ENCODE measurements around the gene TBXAS1. TPM values are rescaled to one million over a fixed set of nuclear protein-coding genes. Genes with fewer than 3 reads are reported as not detected.

TBXAS1 gene
- total RNA-seq, 1 donor from 2014 or later: 3.8 TPM

DNA sequence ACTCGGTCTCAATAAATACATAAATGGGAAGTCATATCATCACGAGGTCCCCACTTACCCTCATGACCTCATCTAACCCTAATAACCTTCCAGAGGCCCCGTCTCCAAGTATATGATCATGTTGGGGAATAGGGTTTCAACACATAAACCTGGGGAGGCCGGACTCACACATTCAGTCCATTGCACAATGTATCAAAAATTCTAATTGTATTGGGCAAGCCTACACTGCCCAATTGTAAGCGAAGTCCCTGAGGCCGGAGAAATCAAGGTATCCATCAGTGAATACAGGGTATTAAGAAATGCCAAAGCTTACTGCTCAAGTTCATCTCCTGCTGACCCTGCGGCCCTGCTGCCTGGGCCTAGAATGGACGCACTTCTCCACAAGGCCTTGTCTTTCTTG lies 164.1 kb downstream of the TBXAS1 start:
- intact Hi-C loops (cut with micrococcal nuclease): no loop called here

DNA sequence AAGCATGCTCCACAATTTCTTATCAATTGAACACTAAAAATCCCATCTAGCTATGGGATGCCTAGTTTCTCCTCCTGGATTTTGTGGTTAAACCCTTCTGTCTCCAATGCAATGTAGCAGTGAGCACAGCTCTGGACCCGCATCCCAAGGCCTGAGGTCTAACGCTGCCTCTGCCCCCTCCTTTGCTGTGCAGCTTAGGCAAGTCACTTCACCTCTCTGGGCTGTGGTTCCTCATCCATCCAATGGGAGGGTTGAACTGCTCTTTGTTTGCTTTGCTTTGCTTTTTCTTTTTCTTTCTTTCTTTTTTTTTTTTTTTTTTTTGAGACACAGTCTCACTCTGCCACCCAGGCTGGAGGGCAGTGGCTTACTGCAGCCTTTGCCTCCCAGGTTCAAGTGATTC lies 164.5 kb downstream of the TBXAS1 start:
- intact Hi-C loops (cut with micrococcal nuclease): no loop called here

DNA sequence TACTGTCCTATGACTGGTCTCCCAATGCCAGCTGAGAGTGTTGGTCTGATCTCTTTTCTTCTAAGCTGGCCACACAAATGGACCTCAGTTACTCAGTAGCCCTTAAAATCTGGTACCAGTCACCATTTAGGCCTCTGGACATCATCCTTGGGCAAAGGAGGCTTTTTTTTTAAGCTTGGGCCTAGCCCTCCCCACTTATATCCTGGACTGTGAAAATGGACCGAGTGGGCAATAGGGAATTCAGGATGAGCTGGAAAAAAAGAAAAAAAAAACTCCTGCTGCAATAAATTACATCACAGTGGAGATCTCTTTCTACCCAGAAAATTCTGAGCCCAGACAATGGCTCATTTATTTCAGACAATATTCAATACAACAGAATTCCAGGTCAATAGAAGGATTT lies 165.3 kb downstream of the TBXAS1 start:
- intact Hi-C loops (cut with micrococcal nuclease): no loop called here

DNA sequence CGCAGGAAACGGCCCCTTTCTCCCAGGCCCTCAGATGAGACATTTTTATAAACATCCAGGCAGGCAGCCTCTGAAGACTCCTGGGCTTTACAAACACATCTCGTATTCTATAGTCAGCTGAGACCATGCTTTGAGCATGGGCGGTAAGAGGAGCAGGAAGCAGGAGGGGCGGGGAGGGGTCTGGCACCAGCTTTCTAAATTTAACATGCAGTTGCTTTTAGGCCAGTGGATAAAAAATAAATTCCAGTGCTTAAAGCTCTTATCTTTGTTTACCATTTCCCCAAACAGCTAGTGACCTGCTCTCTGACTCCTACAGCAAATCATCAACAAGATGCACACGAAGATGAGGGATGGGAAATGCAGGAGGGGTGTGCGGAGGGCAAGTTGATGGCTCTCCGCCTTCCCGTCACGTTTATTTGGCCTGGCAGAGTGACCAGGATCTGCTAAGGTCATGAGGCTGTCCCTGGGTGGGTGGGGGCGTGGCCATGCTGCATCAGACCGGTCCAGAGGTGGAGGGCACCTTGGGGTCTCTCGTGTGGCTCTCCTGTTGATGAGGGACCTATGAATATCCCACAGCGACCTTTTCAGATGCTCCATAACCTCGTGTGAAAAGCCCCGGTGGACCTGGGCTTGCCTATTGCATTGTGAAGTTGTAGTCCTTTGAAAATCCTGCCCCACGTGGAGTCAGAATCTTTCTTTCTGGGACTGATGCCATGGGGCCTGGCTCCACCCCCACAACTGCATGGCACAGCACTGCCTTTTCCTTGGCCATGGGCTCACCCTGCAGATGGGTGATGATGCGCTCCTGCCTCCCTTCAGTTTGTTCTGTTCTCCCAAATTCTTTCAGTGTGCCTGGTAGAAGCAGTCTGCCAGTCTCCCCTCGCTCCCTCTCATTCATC lies 166.2 kb downstream of the TBXAS1 start:
- intact Hi-C loops (cut with micrococcal nuclease): no loop called here

DNA sequence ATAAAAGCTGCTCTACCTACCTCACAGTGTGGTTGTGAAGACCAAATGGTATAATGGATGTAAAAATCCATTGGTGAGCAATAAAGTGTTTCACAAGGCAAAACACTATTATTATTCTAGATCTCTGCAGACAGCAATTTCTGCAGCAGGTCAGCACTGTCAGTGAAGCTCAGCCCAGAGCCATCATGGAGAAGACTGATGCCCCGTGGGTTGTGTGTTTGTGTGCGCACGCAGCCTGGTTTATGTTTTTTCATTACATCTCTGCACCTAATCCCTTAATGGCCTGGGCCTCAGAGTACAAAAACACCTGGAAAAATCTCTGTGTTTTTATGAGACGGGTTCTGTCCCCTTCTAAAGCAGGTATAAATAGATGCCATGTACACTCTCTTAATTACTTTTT lies 169.5 kb downstream of the TBXAS1 start:
- intact Hi-C loops (cut with micrococcal nuclease): no loop called here

DNA sequence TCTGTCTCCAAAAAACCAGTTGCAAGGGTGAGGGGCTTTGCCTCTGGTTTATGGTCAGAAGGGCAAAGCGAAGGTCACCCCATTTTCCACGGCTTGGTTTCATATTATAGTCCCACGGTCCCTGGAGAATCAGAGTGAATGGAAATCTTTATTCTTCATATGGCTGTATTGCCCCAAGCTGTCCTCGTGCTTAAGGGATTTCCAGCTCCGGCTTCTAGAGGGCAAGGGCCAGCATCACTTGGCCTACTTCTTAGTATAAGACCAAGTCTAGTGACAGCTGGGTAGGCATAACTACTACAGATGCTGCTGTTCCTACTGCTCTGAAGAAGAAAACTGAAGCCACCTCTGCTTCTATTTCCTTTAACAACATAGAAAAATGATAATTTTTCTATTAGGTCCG lies 170.5 kb downstream of the TBXAS1 start:
- intact Hi-C loops (cut with micrococcal nuclease): no loop called here

DNA sequence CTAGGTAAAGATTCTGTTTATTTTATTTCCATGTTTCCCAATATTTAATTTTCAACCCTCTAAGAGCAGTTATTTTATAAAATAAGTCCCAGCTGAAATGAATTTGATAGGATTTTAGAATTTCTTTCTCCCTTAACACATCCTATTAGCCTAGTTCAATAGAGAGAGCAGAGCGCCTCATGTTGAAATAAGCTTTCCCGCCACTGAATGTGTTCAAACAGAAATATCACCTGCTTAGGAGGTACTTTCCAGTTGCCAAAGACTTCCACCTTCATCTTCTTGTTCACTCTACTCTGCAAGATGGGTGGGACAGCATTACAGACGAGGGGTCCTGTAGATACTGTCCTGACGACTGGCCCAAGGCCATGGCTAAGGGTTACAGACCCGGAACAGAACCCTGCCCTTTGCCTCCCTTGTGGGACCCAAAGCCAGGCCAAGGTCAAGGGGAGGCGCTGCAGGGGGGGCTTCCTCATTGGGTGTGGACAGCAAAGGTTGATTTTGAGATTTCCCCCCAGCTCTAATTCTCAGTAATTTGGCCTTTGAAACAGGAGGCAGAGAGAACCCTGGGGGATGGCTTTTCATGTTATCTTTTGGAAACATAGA lies 171.7 kb downstream of the TBXAS1 start:
- intact Hi-C loops (cut with micrococcal nuclease): no loop called here

DNA sequence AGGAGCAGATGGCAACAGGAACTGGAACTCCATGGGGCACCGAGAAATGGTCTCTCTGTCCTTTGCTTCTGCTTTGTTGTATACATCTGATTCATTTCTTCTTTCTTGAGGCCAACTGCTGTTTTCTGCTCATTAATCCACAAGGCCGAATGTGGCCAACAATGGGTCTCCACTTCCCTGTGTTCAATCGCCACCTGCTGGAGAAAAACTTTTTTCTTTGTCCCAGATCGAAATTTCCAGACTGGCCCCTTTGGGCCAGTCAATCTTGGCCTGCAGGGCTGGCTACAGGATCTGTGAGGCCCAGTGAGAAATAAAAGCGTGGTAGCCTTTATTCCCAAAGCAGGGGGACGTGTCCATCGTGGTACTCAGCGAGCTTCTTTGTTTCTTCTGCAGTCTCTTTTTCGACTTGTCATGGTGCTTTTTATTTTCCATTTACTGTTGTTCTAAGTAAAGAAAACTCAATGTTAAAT lies 174.9 kb downstream of the TBXAS1 start:
- intact Hi-C loops (cut with micrococcal nuclease): loop anchor here (1.0 to 2.0 kb wide), 3 partner anchors 227 to 504 kb away; partner anchors contain the start of gene HIPK2

DNA sequence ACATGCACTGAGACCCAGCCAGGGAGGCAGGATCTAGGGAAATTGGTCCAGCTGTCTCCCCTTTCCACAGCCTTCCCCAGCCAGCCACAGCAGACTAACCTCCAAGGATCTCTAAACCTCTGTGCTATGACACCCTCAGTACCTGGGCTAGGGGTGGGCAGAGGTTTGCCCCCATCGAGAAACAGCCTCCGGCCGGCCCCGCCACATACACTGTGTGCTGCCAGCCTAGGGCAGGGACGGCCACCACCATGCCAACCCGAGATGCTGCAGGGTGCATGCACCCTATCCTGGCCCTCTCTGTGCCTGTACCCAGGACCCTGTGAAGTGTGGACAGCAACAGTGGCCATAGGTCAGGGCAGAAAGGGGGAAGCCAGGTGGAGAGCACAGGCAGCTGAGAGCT lies 175.6 kb downstream of the TBXAS1 start:
- intact Hi-C loops (cut with micrococcal nuclease): loop anchor here (1.0 kb wide), 2 partner anchors 402 to 504 kb away; no protein-coding TSS in a partner anchor

DNA sequence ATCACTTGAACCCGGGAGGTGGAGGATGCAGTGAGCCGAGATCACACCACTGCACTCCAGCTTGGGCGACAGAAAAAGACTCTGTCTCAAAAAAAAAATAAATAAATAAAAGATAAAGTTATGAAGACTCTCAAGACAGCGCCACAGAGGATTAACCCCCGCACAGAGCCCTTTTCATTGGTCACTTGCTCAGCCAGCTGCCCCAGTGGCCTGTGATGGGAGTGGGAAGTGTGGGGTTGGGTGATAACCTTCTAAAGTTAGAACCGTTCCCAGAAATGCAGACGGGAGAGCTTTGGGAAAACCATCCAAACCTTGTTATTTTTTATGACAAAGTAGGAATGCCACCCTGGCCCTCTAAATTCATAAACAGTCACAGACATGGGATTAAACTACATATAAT lies 176.3 kb downstream of the TBXAS1 start:
- intact Hi-C loops (cut with micrococcal nuclease): no loop called here

DNA sequence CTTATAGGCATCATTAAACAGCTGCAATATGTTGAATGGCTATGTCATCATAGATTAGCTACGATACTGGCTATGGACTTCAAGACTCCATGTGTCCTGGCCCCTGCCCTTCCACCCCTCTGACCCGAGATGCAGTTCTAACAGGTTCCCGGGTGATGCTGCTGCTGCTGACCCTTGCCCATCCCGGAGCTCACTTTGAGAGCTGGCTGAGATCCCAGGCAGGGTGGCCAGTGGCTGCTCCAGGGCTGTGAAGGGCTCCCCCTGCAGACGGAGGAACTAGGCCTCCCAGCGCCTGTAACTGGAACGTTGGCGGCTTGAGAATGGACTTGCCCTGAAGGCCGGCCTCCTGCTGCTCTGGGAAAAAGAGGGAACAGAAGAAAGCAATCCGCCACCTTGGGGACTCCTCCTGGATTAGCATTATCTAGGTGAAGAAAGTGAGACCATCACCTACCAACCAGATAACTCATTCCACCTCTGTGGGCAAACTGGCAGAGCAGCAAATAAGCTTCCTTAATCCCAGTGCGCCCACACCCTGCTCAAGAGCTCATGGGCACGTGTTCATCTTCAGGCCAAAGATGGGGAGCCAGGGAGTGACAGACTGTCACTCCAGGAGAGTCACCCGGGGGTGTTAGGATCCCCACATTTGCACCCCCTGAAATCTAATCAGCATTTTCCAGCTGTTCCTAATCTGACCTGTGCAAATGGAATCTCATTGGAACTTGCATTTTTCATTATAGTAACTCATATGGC lies 176.9 kb downstream of the TBXAS1 start:
- intact Hi-C loops (cut with micrococcal nuclease): no loop called here

DNA sequence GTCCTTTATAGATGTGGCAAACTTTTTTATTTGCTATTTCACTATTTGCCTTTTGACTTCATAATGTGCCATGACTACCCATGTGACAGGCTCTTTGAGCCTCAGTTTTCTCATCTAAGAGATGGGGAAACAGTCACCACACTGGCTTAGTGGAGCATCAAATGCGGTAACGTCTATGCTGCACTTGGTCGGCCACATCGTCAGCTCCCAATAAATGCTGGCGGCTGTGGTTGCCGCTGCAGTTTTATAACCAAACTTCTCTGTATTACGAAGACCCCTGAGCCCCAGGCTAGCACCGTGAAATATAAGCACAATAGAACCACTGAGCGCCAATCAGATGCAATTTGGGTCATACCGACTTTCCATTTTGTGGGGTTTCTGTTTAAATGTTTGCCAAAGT lies 177.5 kb downstream of the TBXAS1 start:
- intact Hi-C loops (cut with micrococcal nuclease): no loop called here

DNA sequence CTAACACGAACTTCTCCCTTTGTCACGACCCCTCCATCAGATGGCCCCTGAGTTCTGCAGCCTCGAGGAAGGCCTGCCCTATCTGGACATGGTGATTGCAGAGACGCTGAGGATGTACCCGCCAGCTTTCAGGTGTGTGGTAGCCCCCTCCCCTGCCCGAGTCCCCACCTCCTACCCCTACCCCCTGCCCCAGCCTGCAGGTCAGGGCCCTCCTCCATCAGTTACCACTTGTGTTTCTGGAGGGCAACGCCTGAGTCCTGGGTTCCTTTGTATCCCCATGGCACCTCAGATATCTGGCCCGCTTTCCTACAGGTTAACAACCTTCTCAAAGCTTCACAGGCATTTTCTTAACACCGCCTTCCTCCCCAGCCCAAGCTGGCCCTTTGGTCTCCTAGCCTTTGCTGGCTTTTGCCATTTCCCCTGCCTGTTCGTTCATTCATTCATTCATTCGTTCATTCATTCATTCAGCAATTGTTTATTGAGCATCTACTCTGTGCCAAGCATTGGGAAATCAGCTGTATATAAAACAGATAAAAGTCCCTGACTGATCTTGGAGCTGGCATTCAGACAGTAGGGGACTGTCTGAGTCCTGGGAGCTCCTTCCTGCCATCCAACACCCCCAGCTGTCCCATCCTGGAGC lies 178.1 kb downstream of the TBXAS1 start:
- intact Hi-C loops (cut with micrococcal nuclease): no loop called here

DNA sequence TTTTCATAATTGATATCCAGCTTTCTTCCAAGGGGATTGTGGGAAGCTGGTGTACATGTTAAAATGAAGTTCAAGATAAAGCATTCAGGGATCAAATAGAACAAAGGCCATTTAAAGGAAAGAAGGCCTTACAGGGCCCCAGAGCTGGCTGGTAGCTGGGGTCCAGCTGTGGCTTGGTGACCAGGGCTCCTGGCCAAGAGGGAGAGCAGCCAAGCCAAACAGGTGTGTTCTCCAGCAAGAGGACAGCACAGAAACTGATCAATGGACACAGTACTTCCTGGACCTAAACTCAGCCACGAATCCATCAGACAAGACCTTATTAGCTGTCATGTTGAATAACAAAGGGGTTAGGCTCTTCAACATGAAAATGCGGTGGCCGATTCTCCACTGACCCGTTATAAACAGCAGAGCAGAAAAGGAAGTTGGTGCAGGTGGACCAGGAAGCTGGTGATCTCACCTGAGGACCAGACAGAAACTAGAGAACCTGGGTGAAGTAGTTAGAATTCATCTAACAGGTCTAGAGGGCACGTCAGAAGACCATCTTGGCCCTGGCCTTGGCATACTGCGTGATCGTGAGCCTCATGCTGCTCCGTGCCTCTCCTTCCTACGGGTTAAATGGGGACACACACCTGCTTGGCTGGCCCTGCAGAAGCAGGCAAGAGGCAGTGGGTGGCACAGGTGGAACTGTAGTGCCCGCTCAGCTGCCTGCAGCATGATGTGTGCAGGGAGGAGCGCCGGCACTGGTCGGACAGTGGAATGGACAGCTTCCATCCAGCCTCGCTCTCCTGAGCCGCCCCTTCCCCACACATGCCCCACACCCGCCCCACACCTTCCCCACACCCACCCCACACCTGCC lies 179.9 kb downstream of the TBXAS1 start:
- intact Hi-C loops (cut with micrococcal nuclease): no loop called here

DNA sequence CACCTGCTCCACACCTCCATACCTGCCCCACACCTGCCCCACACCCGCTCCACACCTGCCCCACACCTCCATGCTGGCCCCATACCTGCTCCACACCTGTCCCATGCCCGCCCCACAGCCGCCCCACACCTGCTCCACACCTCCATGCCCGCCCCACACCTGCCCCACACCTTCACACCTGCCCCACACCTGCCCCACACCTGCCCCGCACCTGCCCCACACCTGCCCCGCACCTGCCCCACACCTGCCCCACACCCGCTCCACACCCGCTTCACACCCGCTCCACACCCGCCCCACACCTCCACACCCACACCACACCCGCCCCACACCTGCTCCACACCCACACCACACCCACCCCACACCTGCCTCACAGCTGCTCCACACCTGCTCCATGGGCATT lies 180.7 kb downstream of the TBXAS1 start:
- intact Hi-C loops (cut with micrococcal nuclease): no loop called here

DNA sequence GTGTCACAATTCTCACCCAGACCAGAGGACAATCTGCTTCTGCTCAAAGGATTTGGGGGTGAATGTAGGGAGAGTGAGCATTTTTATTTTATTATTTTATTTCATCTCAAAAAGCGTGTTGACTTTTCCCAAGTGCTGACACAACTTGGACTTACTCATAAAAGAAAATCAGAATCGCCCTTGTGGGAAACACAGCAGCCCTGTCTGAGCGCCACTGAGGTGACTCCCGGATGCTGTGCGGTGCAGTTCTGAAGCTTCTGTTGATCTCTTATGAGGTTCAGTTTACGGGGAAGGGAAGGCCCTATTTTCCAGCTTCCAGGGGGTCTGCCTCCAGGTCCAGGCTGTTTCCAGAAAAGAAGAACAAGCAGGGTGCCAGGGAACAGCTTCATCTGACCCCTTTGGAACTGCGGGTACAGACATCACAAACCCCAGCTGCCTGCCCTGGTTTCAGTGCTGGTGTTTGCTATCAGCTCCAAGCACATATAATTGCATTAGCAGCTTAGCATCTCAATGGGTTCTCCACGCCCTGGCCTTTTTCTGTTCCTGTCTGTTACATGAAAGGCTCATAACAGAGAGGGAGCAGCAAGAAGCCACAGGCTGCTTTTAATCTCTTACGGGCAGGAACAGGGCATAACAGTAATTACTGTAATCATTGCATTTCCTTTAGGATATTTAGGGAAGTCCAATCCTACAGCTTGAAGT lies 181.3 kb downstream of the TBXAS1 start:
- intact Hi-C loops (cut with micrococcal nuclease): no loop called here

DNA sequence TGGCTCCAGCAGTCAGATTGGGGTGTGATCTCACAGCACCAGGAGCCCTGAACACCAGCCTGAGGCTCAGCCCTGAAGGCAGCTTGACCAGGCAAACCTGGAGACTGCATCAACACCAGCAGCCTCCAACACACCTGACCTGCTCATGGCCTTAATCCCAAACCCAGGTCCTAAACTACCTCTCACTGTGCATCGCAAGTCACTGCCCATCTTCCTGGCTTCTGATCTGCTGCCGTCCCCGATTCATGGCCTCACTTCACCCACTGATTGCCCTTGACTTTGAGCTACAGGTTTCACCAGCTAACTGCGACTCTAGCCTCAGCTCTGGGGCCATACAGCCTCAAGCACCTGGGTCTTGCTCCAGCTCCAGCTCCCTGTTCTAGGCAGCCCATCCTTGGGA lies 184.6 kb downstream of the TBXAS1 start:
- intact Hi-C loops (cut with micrococcal nuclease): no loop called here

DNA sequence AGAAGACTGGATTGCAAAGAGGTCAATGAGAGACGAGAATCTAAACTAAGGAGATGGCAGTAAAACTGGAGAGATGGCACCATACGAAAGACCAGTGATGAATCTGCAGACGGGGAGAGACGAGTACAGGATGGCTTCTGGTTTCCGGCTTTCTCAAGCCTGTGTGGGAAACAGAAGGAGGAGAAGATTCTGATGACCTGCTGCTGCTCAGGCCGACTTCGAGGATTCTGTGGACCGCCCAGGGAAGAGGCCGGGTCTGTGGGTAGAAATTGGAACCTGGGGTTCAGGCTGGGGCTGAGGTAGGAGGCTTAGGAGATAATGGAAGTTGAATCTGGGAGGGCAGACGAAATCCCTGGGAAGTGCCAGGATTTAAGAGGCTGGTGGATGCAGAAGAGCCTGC lies 185.1 kb downstream of the TBXAS1 start:
- intact Hi-C loops (cut with micrococcal nuclease): no loop called here

DNA sequence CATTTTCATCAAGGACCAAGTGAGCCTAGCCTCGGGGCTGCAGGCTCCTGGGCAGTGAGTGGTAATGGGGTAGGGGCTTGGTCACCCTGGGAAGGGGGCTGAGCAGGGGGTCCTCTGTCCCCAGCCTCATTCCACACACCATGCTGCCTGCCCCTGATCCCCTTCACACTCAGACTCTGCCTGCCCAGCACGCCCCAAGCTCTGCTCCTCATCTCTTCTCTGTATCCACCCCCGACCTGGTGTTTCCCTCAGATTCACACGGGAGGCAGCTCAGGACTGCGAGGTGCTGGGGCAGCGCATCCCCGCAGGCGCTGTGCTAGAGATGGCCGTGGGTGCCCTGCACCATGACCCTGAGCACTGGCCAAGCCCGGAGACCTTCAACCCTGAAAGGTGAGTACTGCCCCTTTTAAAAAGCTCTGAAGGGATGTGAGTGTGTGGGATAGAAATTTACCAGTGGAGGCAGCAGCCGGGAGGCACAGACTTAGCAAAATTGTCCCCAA lies 186.5 kb downstream of the TBXAS1 start:
- intact Hi-C loops (cut with micrococcal nuclease): no loop called here

DNA sequence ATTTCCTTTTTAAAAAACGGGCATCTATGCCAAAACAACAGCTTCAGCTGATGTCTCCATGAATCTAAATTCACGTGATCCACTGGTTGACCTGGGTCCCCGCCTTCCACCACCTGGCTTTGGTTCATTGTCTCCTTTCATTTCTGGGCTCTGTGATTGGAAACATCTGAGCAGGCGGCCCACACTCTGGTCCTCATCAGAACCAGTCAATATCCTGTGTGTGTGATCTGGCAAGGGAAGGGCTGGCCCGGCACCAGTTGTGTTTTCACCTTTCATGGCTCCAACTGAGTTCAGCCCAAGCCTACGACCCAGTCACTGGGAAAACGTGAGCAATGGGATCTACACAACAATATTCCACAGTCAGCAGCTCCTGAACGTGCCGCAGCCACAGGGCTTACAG lies 187.5 kb downstream of the TBXAS1 start:
- intact Hi-C loops (cut with micrococcal nuclease): no loop called here

Measured in T-helper 2 cell treated with Interferon-gamma antibody and Interleukin-4, amounts not matched to agents 100 ng/mL and 5 ng/mL, for 36 hours (primary cell).